HG02798 (cell line): ENCODE results near the gene GATB.

Source experiments
- ATAC-seq: cut with Tn5 transposase; IDR thresholded peaks from one replicate; pipeline ENCODE4 v1.9.1; 2021; ENCODE audit warnings: mild to moderate bottlenecking; ENCODE audit not compliant: unreplicated experiment, poor library complexity

The GATB gene

DNA sequence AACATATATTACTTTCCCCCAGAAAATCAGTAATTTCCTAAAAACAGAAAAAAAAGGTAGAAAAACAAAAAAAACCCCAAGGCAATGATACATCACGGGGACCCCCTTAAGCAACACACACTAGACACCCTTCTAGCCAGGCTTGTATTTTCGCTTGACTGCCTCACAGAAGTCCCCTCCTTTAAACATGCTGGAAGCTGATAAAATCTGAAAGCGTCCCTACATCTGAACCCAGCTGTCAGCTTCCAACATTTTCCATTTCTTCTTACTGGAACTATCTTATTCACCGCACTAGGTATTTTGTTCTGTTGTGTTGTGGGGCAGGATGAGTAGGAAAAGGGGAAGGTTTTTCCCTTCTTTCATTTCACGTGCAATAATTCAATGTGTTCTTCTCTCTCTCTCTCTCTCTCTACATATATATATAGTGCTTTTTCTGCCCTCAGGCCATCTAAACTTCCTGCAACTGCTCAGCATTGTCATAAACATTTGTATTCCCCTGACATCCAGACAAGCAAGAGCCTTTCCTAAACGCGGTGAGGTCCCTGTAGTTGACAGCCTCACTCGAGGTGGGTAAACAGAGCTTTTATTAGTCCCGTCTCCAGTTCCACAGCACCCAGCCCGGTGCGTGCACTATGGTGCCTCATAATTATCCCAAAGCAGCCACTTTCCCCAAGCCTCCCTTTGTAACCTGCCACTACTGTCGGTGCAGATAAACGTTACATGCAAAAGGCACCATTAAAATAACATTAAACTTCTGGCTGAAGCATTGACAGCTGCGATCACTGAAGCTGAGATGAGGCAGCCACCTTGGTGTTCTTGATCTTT is 82.5 kb downstream of the GATB start:
- ATAC-seq = no peak

DNA sequence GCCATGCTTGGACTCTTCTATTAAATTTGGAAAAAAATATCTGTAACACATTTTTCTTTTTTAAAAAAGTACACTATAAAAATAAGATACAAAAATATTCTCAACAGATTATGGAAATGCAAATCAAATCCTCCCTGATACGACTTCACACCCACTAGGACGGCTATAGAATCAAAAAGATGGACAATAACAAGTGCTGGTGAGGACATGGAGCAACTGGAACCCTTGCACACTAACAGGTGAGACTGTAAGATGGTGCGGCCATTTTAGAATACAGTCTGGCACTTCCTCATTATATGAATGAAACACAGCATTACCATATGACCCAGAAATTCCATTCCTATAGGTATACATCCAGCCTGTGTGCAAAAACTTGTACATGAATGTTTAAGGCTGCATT is 83.6 kb downstream of the GATB start:
- ATAC-seq = no peak

- no peak for ATAC-seq
Observed at GRCh38 chr4:151676301-151676700, 84.5 kb downstream of the GATB start.

GRCh38 chr4:151675411-151675971 is 85.3 kb downstream of the GATB start:
- ATAC-seq = no peak

DNA sequence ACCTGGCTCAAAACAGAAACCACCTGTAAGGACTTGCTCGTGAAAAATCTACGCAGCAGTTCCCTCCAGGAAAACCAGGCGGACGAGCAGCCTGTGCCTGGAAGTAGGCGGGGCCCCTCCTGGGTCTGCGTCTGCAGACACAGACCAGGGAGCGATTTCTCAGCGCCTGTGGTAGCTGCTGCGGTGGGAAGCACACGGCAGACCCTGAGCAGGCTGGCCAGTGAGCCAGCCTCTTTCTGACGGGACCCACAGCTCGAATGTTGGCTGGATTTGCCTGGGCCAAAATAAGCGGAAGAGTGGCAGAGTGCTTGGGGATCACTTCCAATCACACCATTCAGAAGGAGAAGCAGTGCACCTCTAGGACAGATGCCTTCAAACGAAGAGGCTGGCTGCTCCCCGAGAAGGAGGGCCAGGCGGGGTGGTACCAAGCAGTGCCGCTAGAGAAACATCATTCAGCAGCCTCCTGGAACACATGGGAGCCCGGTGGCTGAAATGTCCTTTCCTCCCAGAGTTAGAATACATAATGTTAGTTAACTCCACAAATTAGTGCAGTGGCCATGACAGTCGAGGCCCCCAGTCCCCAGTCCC is 85.9 kb downstream of the GATB start:
- ATAC-seq = no peak

DNA sequence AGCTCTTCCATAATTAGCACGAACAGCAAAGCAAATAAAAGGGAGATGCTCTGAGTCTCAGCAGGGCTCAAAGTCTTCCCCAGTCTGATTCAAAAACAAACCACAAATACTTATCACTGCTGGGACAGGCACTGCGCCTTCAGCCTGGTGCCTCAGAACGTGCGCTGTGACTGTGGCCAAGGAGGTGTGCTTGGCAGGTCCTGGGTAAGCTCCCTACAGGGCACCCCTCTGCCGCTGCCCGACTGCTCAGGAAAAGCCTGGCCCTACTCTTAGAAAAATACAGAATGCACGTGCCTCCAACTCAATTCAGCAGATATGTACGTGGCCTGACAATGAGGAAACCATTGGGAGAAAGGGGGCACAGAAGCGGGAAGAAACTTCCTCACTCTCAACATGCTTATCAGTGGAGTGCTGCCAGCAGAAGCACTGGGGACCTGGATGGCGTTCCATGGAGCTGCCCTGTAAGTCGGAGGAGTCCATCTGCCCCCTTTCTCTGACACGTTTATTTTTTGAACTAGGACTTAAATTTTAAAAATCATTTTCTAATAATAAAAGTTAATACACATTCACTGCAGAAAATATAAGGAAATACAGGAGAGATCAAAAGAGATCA is 86.8 kb downstream of the GATB start:
- no peak for ATAC-seq

DNA sequence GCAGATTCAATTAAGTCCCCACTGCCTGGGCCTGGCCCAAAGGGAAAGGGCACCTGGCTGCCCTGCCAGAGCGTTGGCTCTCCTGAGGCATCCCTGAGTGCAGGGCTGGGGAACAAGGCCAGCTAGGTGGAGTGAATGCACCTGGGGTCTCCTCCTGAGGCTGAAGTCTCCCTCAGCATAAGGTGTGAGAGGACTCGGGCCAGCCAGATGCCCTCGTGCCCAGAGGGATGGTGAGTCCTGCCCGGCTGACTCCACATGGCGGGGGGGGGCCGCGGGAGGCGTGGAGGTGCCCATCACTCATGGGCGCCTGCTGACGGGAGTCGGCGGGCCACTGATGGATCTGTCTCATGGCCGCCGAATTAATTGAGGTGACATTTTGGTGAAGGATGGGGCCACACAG is 87.8 kb downstream of the GATB start:
- ATAC-seq = no peak

DNA sequence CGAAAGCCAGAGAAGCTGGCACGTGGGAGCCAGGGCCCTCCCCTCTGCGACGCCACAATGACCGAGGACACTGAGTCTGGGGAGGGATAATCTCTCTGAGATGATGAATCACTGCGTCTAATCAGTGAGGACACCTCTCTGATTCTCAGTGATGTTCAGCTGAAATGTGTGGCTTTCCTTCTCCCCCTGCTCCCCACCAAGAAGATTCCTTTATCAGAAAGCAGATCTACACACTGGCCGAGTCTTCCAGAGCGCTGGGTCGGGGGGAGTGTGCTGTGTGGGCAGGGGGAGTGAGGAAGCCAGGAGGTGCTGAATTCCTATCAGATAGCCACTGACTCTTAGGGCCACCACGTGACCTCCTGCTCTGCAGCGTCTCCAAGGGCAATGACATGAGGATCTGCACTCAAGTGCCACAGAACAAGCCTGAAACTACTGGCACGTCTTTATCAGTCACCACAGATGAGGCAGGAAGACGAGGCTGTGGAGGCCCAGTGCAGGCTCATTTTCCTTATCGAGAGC is 89.2 kb downstream of the GATB start:
- no peak for ATAC-seq

DNA sequence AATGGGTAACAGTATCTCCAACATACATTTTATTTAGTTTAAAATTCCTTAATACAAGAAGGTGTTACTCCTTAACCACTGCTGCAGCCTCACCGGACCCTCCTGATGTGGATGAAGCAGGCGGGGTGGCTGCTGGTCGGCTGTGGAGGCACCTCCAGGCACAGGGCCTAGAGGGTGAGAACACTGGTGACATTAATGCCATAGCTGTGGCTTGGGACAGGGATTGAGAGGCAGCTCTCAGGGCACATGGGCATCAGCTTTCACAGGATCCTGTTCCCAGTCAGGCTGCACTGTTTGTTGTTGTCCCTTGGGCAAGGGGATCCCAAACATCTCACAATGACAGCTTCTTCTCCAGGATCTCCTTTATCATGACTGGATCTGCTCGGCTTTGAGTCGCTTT is 90.0 kb downstream of the GATB start:
- no peak for ATAC-seq

DNA sequence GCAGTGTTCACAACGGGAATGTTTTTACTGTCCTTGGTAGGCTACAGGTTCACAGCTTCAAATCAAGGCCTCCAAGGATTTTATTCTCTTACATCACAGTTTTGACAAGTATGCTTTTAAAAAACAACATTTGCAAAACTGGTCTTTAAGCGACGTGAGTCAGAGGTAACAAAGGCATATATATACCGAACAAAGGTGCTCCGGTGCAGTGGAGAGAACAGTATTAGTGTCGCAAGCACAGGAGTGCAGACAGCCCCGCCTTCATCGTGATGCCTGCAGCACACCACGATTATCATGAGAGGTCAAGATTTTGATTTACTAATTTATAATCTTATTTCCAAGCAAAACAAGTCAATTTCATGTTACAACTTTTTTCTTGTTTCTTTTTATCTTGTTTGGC is 90.8 kb downstream of the GATB start:
- ATAC-seq = no peak

DNA sequence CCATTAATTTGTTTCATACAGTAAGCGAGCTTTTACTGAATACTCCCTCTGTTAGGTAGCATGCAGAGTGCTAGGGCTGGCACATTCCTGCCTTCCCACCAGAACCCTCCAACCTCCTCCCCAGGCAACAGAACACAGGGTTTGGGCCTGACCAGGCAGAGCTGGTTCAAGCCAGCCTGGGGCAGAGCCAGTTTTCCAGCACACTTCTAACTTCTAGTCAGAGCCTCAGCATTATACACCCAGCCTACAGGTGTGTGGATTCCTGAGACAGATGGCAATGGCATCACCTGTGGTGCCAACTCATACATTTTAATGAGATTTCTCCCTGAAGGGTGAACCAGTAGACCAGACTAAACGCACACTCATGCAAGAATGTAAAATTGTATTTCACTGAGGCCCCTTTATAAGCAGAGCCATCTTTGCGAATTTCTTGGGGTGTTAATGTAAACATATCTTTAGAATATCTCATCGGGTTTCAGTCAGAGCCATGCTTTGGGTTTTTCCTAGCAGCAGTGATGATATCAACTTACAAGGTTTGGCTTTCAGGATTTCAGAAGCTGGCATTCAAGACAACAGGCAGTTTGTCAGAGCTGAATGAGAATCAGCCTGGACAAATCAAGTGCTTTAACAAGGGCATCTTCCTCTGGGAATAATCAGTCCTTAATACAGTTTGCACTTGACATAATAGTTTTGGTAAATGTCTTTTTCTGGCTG is 92.0 kb downstream of the GATB start:
- no peak for ATAC-seq

DNA sequence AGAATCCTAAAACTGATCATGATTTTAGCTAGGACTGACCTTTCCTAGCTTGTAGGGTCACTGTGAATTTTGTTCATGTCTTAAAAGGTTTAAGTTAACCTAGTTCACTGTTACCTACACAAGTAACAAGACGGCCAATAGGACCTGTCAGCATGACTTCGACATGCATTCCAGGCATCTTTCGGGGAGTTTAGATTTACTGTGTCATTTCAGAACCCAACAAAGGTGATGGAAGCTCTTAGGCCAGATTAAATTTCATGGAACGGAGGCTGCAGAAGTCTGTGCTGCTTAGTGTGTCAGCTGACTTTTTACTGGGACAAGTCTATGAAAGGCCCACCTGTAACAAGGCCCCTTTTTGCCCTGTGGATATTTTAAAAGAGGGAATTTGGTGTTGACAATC is 93.1 kb downstream of the GATB start:
- ATAC-seq = no peak

GRCh38 chr4:151667048-151667447 is 93.8 kb downstream of the GATB start:
- ATAC-seq = no peak

- no peak for ATAC-seq
Observed at GRCh38 chr4:151666501-151666900, 94.3 kb downstream of the GATB start.

- no peak for ATAC-seq
Observed at GRCh38 chr4:151665785-151666127, 95.1 kb downstream of the GATB start.

GRCh38 chr4:151665022-151665784 is 95.6 kb downstream of the GATB start:
- no peak for ATAC-seq

- ATAC-seq = no peak
Observed at GRCh38 chr4:151664289-151664688, 96.5 kb downstream of the GATB start.

DNA sequence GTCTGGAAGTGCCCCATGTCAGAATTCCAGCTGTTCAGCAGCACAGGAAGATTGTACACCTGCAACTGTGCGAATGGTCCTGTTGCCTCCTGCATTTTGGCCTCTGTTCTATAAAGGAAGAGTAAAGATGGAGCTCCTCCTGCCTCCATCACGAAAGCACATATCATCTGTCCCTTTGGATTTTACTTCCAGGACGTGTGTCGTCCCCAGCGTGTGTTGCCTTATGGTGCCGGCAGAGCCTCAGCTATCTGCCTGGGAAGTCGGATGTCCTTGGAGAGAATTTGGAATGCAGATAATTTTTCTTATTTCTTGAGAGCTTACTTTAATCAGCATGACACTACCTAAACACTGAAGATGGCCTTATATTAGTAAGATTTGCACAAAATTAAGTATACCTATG is 97.7 kb downstream of the GATB start:
- ATAC-seq = no peak

GRCh38 chr4:151661873-151662272 is 98.9 kb downstream of the GATB start:
- no peak for ATAC-seq

GRCh38 chr4:151660676-151661075 is 100.1 kb downstream of the GATB start:
- ATAC-seq = no peak
